ENCODE results near the gene PLCH1.
"Not testable (repeated sequence)": the region's sequence is repeated elsewhere in the genome, so short reads cannot be mapped to it uniquely, and the experiment has no call there.

Gene PLCH1

GRCh38 chr3:155640098-155640497 lies 104.8 kb downstream of the PLCH1 start:
- FAIRE-seq: no peak

- no peak for FAIRE-seq
Measured at GRCh38 chr3:155639462-155640055, 105.3 kb downstream of the PLCH1 start.

GRCh38 chr3:155638461-155638860 lies 106.4 kb downstream of the PLCH1 start:
- peak; percentile 74 for FAIRE-seq

GRCh38 chr3:155637567-155637966 lies 107.3 kb downstream of the PLCH1 start:
- no peak for FAIRE-seq

GRCh38 chr3:155635056-155635455 lies 109.8 kb downstream of the PLCH1 start:
- no peak for FAIRE-seq

DNA sequence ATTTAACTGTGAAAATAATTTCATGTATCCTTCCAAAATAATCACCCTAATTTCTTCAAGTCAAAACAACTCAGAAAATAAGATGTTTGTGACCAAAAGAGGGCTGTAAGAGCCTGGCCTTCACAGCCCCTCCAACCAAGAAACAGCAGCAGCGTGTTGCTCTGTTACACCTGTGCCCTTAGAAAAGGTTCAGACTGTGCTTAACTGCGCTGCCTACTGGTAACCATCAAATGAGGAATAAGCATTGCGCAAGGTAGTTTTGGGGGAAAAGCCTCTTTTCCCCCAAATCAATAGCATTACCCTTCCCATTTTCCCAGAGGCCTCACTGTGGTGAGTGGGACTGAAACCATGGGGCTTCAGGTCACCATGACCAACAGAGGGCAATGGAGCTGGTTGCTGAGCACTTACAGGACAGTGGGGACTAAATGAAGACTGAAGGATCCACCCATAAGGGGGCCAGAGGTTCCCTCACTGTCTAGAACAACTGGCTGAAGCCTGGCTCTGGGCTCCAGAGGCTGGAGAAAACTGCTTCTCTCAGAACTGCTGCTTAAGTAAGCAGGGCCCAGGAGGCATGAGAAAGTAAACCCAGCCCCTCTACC lies 110.7 kb downstream of the PLCH1 start:
- FAIRE-seq: no peak

- FAIRE-seq: no peak
Measured at GRCh38 chr3:155631323-155632019, 113.4 kb downstream of the PLCH1 start.

DNA sequence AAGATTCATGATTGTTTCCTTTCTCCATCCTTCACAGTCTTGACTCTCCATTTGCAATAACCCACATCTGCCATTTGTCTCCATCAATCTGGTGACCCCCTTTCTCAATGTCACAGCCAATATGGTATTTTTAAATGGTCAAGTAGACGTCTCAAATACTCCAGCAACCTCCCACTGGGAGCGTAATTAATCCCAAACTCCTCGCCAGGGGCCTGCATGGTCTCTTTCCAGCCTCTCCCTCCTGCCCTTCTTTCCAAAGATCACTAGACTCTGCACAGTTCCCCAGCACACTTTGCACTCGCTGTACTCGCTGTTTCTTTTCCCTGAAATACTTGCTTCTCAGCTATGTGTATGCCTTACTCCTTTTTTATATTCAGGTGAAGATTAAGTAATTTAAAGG lies 115.3 kb downstream of the PLCH1 start:
- FAIRE-seq: no peak

GRCh38 chr3:155629056-155629455 lies 115.8 kb downstream of the PLCH1 start:
- FAIRE-seq: no peak

- not testable (repeated sequence) for FAIRE-seq
Measured at GRCh38 chr3:155622647-155623046, 122.2 kb downstream of the PLCH1 start.

- not testable (repeated sequence) for FAIRE-seq
Measured at GRCh38 chr3:155620552-155620951, 124.3 kb downstream of the PLCH1 start.

- no peak for FAIRE-seq
Measured at GRCh38 chr3:155619118-155619915, 125.6 kb downstream of the PLCH1 start.

DNA sequence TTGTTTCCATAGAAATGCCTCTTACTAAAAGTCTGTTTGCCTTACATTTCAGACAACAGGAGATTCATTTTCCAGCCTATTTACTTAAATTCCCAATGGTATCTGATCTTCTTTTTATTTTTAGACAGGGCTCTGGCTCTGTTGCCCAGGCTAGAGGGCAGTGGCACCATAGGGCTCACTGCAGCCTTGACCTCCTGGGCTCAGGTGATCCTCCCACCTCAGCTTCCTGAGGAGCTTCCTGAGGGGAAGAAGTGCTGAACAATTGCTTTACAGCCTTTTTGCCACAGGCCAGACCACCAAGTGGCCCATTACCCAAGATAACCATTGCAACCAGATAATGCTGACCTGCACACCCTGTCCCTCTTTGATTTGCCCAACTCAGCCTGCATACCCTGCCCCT lies 126.3 kb downstream of the PLCH1 start:
- FAIRE-seq: no peak

- FAIRE-seq: no peak
Measured at GRCh38 chr3:155617346-155617925, 127.4 kb downstream of the PLCH1 start.

DNA sequence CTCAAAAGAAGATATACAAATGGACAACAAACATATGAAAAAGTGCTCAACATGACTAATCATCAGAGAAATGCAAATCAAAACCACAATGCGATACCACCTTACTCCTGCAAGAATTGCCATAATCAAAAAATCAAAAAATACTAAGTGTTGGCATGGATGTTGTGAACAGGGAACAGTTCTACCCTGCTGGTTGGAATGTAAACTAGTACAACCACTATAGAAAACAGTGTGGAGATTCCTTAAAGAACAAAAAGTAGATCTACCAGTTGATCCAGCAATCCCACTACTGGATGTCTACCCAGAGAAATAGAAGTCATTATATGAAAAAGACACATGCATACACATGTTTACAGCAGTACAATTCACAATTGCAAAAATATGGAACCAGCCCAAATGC lies 129.7 kb downstream of the PLCH1 start:
- not testable (repeated sequence) for FAIRE-seq

DNA sequence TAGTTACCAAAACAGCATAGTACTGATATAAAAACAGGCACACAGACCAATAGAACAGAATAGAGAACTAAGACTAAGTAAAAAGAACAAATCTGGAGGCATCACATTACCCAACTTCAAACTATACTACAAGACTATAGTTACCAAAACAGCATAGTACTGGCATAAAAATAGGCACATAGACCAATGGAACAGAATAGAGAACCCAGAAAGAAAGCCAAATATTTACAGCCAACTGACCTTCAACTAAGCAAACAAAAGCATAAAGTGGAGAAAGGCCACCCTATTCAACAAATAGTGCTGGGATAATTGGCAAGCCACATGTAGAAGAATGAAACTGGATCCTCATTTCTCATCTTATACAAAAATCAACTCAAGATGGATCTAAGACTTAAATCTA lies 130.5 kb downstream of the PLCH1 start:
- not testable (repeated sequence) for FAIRE-seq

DNA sequence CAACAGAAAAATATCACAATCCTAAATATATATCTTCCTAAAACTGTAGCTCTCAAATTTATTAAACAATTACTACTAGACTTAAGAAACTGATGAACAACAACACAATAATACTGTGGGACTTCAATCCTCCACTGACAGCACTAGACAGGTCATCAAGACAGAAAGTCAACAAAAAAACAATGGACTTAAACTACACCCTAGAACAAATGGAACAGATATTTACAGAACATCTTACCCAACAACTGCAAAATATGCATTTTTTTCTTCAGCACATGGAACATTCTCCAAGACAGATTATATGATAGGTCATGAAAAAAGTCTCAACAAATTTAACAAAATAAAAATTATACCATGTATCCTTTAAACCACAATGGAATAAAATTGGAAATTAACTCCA lies 133.4 kb downstream of the PLCH1 start:
- no peak for FAIRE-seq

GRCh38 chr3:155609586-155609985 lies 135.3 kb downstream of the PLCH1 start:
- FAIRE-seq: peak; percentile 15

DNA sequence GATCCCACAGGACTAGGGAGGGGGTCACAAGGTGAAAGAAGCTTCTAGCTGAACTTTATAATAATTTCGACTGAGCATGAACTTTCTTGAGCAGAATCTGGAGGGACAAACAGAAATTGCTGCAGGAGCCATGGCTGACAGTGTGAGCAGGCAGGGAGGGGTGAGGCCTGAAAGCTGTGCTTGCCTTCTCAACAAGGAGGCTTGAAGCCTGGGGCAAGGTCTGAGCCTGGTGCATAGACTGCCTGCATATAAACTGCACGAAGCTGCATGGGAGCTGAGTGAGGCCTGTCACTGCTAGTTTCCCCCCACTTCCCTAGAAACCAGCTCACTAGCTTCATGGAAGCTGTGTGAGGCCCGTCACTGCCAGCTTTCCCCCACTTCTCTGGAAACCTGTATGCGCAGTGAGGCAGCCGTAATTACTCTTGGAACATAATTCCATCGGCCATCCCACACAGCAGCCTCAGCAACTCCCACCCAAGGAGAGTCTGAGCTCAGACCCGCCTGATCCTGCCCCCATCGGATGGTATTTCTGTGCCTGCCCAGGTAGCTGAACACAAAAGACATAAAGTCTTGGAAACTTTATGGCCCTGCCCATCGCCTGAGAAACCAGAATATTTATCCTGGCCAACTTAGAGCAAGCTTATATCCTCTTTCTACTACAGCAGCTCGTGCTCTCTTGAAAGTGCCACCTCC lies 136.5 kb downstream of the PLCH1 start:
- no peak for FAIRE-seq

GRCh38 chr3:155607761-155608160 lies 137.1 kb downstream of the PLCH1 start:
- no peak for FAIRE-seq

GRCh38 chr3:155605571-155605970 lies 139.3 kb downstream of the PLCH1 start:
- FAIRE-seq: no peak

DNA sequence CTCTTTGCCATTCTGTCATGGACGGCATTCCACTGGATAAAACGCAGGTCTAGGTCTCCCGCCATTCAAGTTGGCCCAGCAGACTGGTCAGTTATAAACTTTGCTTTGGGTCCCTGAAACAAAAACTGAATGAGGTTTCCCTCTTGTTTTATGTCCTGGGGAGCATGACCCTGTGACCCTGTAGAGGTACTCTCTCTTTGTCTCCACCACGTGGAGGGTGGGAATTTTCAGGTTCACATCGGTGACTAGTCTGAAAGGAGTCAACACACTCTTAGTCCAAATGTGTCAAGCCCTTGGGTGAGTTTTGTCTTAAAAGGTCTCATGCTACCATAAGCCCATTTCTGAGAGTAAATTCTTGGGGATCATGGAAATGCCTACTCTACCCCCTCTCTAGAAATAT lies 139.9 kb downstream of the PLCH1 start:
- no peak for FAIRE-seq
